Transverse colon (tissue), 4 donors: ENCODE measurements around the gene MOB1B. TPM values are rescaled to one million over a fixed set of nuclear protein-coding genes. Genes with fewer than 3 reads are reported as not detected.

Source experiments
- DNase-seq: peaks from one replicate; pipeline ENCODE4 v3.0.0-alpha.2; 2019
- H3K27ac ChIP-seq, 4 donors: fragments of 200-600 bp; sonication (generic); 2 replicates each; pipeline ENCODE4 v1.5.1; 2016 to 2018; ENCODE audit warnings: inconsistent platforms in 4 of 4
- H3K27me3 ChIP-seq: fragments of 200-600 bp; sonication (generic); 2 replicates; pipeline ENCODE4 v1.5.1; 2017; ENCODE audit warnings: inconsistent platforms
- H3K36me3 ChIP-seq, 4 donors: fragments of 200-600 bp; sonication (generic); 2 replicates each; pipeline ENCODE4 v1.5.1; 2017 to 2019; ENCODE audit warnings: inconsistent platforms in 4 of 4
- H3K4me1 ChIP-seq, 4 donors: fragments of 200-600 bp; sonication (generic); 2 replicates each; pipeline ENCODE4 v1.5.1; 2017 to 2020; ENCODE audit warnings: inconsistent platforms in 4 of 4
- H3K4me3 ChIP-seq, 4 donors: fragments of 200-600 bp; sonication (generic); 1 replicate in 1 of 4; 2 replicates in 3 of 4; pipeline versions ENCODE4 v1.5.1 to v1.6.1; 2017 to 2019; ENCODE audit warnings: inconsistent platforms in 4 of 4
- H3K9me3 ChIP-seq, 2 donors: fragments of 200-600 bp; sonication (generic); 2 replicates each; pipeline ENCODE4 v1.5.1; 2017 to 2019; ENCODE audit warnings: inconsistent platforms in 2 of 2
- CTCF ChIP-seq, 5 experiments: fragments of 200-600 bp in 3 of 5; fragments of 450-650 bp in 2 of 5; sonication (generic) in 3 of 5; IDR thresholded peaks; 1 replicate in 2 of 5; 2 replicates in 3 of 5; pipeline ENCODE4 v1.5.1; 2016 to 2017; ENCODE audit warnings: antibody characterized with exemption in 5 of 5, inconsistent platforms in 3 of 5, mild to moderate bottlenecking in 2 of 5, moderate library complexity in 1 of 5
- EP300 ChIP-seq: sonication (generic); formaldehyde crosslinking; IDR thresholded peaks from one replicate; pipeline ENCODE4 v1.6.1; 2017; ENCODE audit warnings: antibody characterized with exemption, low read depth
- POLR2A ChIP-seq: fragments of 450-650 bp; IDR thresholded peaks from one replicate; pipeline ENCODE4 v1.6.1; 2016; ENCODE audit warnings: antibody characterized with exemption, mild to moderate bottlenecking, moderate library complexity
- POLR2AphosphoS5 ChIP-seq, 3 donors: sonication (generic); formaldehyde crosslinking; IDR thresholded peaks; one replicate each; pipeline ENCODE4 v1.6.1; 2016; ENCODE audit warnings: antibody characterized with exemption in 3 of 3
- WGBS, 2 donors: methylation state at CpG; one replicate each; pipeline ENCODE4 v1.1.5; 2018; ENCODE audit warnings: low coverage in 1 of 2; 5-methylcytosine and 5-hydroxymethylcytosine counted together
- in situ Hi-C, 4 donors: fragments of 200-750 bp; cut with MboI; loops; one replicate each; pipeline versions ENCODE4 v1.15.0 to v1.15.1; 2017; ENCODE audit warnings: low sequenced_read_pairs in 3 of 4, low pct_ligation_motif_present in 1 of 4, low pct_unique_long_range_greater_than_20kb in 1 of 4
- intact Hi-C: fragments of 100-400 bp; cut with DNase I; formaldehyde crosslinking; loops from one replicate; pipeline ENCODE4 v1.15.1; 2023; ENCODE audit warnings: low total_unique reads
- total RNA-seq, 4 donors: library from RNA; depleted of rRNA; stranded (reverse); fragments of >200 nt; gene quantifications; one replicate each; pipeline ENCODE4 v1.1.0, GENCODE V29; 2016

The MOB1B gene
- total RNA-seq, 4 donors from 2014 or later, result 6.7 to 15.4 (median 11.0) TPM

- Histone ChIP-seq H3K27ac (no peak overlapping the region), H3K27me3 (no peaks in the 10 kb centered on the region), H3K9me3 (no peaks in the 10 kb centered on the region), H3K36me3 (peaks cover 0 to 11% (median 4%) of the 10 kb centered on the region in 4 donors), H3K4me1 (no peaks in the 10 kb centered on the region), H3K4me3 (no peak overlapping the region)
- TF ChIP-seq CTCF (IDR thresholded peaks at IDR 0.05) (no peak), POLR2AphosphoS5 (IDR thresholded peaks at IDR 0.05) (no peak), EP300 (no peak), POLR2A (no peak)
- in situ Hi-C loops (loop anchor here in 1 of 4 donors (25.0 kb wide), 1 partner anchor 314 kb away; the partner anchor contains the start of gene JCHAIN), intact Hi-C loops (no loop called here)
- WGBS, 2 donors, result 92 to 94% methylated on average over 3 of the region's 3 CpGs
- DNase-seq, result no peak
Observed at GRCh38 chr4:70976252-70976651, 74.1 kb downstream of the MOB1B start.

- no peak for DNase-seq
- Histone ChIP-seq H3K4me1 (no peaks in the 10 kb centered on the region), H3K27ac (no peak overlapping the region), H3K27me3 (no peaks in the 10 kb centered on the region), H3K36me3 (peaks cover 0 to 7% (median 3%) of the 10 kb centered on the region in 4 donors), H3K9me3 (no peaks in the 10 kb centered on the region), H3K4me3 (no peak overlapping the region)
- in situ Hi-C loops (loop anchor here in 1 of 4 donors (25.0 kb wide), 1 partner anchor 317 kb away; the partner anchor contains the start of gene JCHAIN), intact Hi-C loops (no loop called here)
- TF ChIP-seq POLR2A (no peak), CTCF (IDR thresholded peaks at IDR 0.05) (no peak), EP300 (no peak), POLR2AphosphoS5 (IDR thresholded peaks at IDR 0.05) (no peak)
- WGBS, 2 donors, result 55 to 77% methylated on average over 1 of the region's 1 CpG
Observed at GRCh38 chr4:70979445-70980008, 77.4 kb downstream of the MOB1B start.

GRCh38 chr4:70980196-70980595 lies 78.0 kb downstream of the MOB1B start:
- no peak for DNase-seq
- Histone ChIP-seq H3K9me3 (no peaks in the 10 kb centered on the region), H3K36me3 (peaks cover 0 to 6% (median 3%) of the 10 kb centered on the region in 4 donors), H3K27me3 (no peaks in the 10 kb centered on the region), H3K4me1 (no peaks in the 10 kb centered on the region), H3K27ac (no peak overlapping the region), H3K4me3 (no peak overlapping the region)
- intact Hi-C loops, result no loop called here
- TF ChIP-seq CTCF (IDR thresholded peaks at IDR 0.05) (no peak), EP300 (no peak), POLR2AphosphoS5 (IDR thresholded peaks at IDR 0.05) (no peak), POLR2A (no peak)
- in situ Hi-C loops, result loop anchor here in 1 of 4 donors (25.0 kb wide), 1 partner anchor 318 kb away; the partner anchor contains the start of gene JCHAIN

GRCh38 chr4:70984106-70984505 lies 81.9 kb downstream of the MOB1B start:
- in situ Hi-C loops, result loop anchor here in 1 of 4 donors (25.0 kb wide), 1 partner anchor 322 kb away; the partner anchor contains the start of gene JCHAIN
- Histone ChIP-seq H3K27me3 (no peaks in the 10 kb centered on the region), H3K27ac (no peak overlapping the region), H3K9me3 (no peaks in the 10 kb centered on the region), H3K4me3 (no peak overlapping the region), H3K36me3 (no peaks in the 10 kb centered on the region), H3K4me1 (no peaks in the 10 kb centered on the region)
- no peak for TF ChIP-seq CTCF (IDR thresholded peaks at IDR 0.05)
- no peak for TF ChIP-seq EP300
- intact Hi-C loops, result no loop called here
- no peak for DNase-seq
